Calu3 (cell line): ENCODE measurements around the gene CLCN4. TPM values are rescaled to one million over a fixed set of nuclear protein-coding genes. Genes with fewer than 3 reads are reported as not detected.

Experiments
- BruUV-seq: library from RNA; stranded (reverse); fragments of 400-500 nt; replicated peaks from 2 replicates; lab custom pipeline; 2021; lab: Mats Ljungman, UMichigan
- CTCF ChIA-PET: fragments of 300-600 bp; sonication (Branson Sonifier 250); formaldehyde crosslinking; loops from one replicate; lab custom pipeline; 2022; ENCODE audit warnings: antibody characterized with exemption; lab: Charles Lee
- DNase-seq: peaks from one replicate; pipeline ENCODE4 v3.0.0; 2022
- H3K27ac Mint-ChIP-seq: one replicate; pipeline ENCODE4 v1.8.0; 2022; ENCODE audit warnings: mixed read lengths; ENCODE audit not compliant: unreplicated experiment
- H3K27me3 Mint-ChIP-seq: one replicate; pipeline ENCODE4 v1.8.0; 2022; ENCODE audit warnings: mixed read lengths; ENCODE audit not compliant: unreplicated experiment
- H3K36me3 Mint-ChIP-seq: one replicate; pipeline ENCODE4 v1.8.0; 2022; ENCODE audit warnings: mild to moderate bottlenecking, moderate library complexity, mixed read lengths; ENCODE audit not compliant: insufficient read depth, unreplicated experiment
- H3K4me1 Mint-ChIP-seq: one replicate; pipeline ENCODE4 v1.8.0; 2022; ENCODE audit warnings: mild to moderate bottlenecking, low read depth, mixed read lengths; ENCODE audit not compliant: unreplicated experiment
- H3K4me3 Mint-ChIP-seq: one replicate; pipeline ENCODE4 v1.8.0; 2022; ENCODE audit warnings: mild to moderate bottlenecking, low read depth, moderate library complexity, mixed read lengths; ENCODE audit not compliant: unreplicated experiment
- H3K9me3 Mint-ChIP-seq: one replicate; pipeline ENCODE4 v1.8.0; 2022; ENCODE audit warnings: low read depth, mixed read lengths; ENCODE audit not compliant: unreplicated experiment
- CTCF ChIP-seq: fragments of 200-600 bp; IDR thresholded peaks from one replicate; pipeline ENCODE4 v1.8.0; 2022; ENCODE audit warnings: antibody characterized with exemption; ENCODE audit not compliant: unreplicated experiment
- intact Hi-C: fragments of 100-400 bp; cut with micrococcal nuclease; formaldehyde crosslinking; loops from one replicate; pipeline ENCODE4 v1.10.0; 2022; ENCODE audit not compliant: unreplicated experiment
- total RNA-seq: library from RNA; stranded (reverse); gene quantifications from 2 replicates; pipeline ENCODE4 v1.2.3, GENCODE V29; 2022

The CLCN4 gene
- total RNA-seq, 1 experiment from 2014 or later = 13.3 TPM

- Mint-ChIP-seq H3K9me3 (no peaks in the 10 kb centered on the region), H3K36me3 (no peaks in the 10 kb centered on the region), H3K4me1 (no peaks in the 10 kb centered on the region), H3K27me3 (no peaks in the 10 kb centered on the region), H3K4me3 (no peak overlapping the region), H3K27ac (no peak overlapping the region)
- BruUV-seq = no TSS peak
- CTCF ChIA-PET = no interaction called here
- TF ChIP-seq CTCF = no peak
- intact Hi-C loops = no loop called here
- no peak for DNase-seq
Measured at GRCh38 chrX:10237241-10237640, 80.5 kb downstream of the CLCN4 start.

- Mint-ChIP-seq H3K4me3 (no peak overlapping the region), H3K27ac (no peak overlapping the region), H3K4me1 (no peaks in the 10 kb centered on the region), H3K27me3 (no peaks in the 10 kb centered on the region), H3K36me3 (no peaks in the 10 kb centered on the region), H3K9me3 (no peaks in the 10 kb centered on the region)
- no peak for TF ChIP-seq CTCF
- CTCF ChIA-PET = no interaction called here
- intact Hi-C loops = no loop called here
- BruUV-seq = no TSS peak
- DNase-seq = peak; percentile 13
Measured at GRCh38 chrX:10239611-10240064, 82.9 kb downstream of the CLCN4 start.

GRCh38 chrX:10240918-10241317, 84.1 kb downstream of the CLCN4 start:
- no peak overlapping the region for H3K27ac Mint-ChIP-seq
- no peaks in the 10 kb centered on the region for H3K9me3 Mint-ChIP-seq

GRCh38 chrX:10242026-10242425, 85.3 kb downstream of the CLCN4 start:
- CTCF ChIA-PET = no interaction called here

More at GRCh38 chrX:10240918-10241317, 84.1 kb downstream of the CLCN4 start:
- BruUV-seq = no TSS peak
- DNase-seq = no peak
- Mint-ChIP-seq H3K27me3 (no peaks in the 10 kb centered on the region), H3K4me1 (no peaks in the 10 kb centered on the region), H3K4me3 (no peak overlapping the region), H3K36me3 (no peaks in the 10 kb centered on the region)
- intact Hi-C loops = no loop called here
- no peak for TF ChIP-seq CTCF
- CTCF ChIA-PET = no interaction called here

More at GRCh38 chrX:10242026-10242425, 85.3 kb downstream of the CLCN4 start:
- no peak overlapping the region for H3K27ac Mint-ChIP-seq
- H3K4me3 Mint-ChIP-seq = no peak overlapping the region
- no TSS peak for BruUV-seq
- DNase-seq = no peak
- no peak for TF ChIP-seq CTCF
- no peaks in the 10 kb centered on the region for H3K27me3 Mint-ChIP-seq
- H3K9me3 Mint-ChIP-seq = no peaks in the 10 kb centered on the region
- H3K4me1 Mint-ChIP-seq = no peaks in the 10 kb centered on the region
- intact Hi-C loops = no loop called here
- H3K36me3 Mint-ChIP-seq = no peaks in the 10 kb centered on the region
